Stimulated activated CD4-positive, alpha-beta T cell treated with anti-CD3 and anti-CD28 coated beads, Interleukin-15, amount 100 ng/mL, for 1 hour (primary cell): Measurements from ENCODE around the gene ITPR3.

Experiments
- DNase-seq, 2 donors: peaks; one replicate each; pipeline ENCODE4 v3.0.0-alpha.2; 2020; ENCODE audit warnings: low read depth in 1 of 2, low spot score in 1 of 2

Gene ITPR3

GRCh38 chr6:33633462-33634158 is 12.5 kb downstream of the ITPR3 start:
- peak; percentile 8 to 48 for DNase-seq

GRCh38 chr6:33634161-33634727 is 13.1 kb downstream of the ITPR3 start:
- no peak for DNase-seq

GRCh38 chr6:33634946-33635345 is 13.8 kb downstream of the ITPR3 start:
- no peak for DNase-seq

GRCh38 chr6:33636655-33637054 is 15.5 kb downstream of the ITPR3 start:
- DNase-seq = no peak

- DNase-seq = no peak
Measured at GRCh38 chr6:33638556-33638955, 17.4 kb downstream of the ITPR3 start.

- DNase-seq = no peak
Measured at GRCh38 chr6:33639559-33639958, 18.4 kb downstream of the ITPR3 start.

GRCh38 chr6:33640361-33640760 is 19.2 kb downstream of the ITPR3 start:
- DNase-seq = no peak

- DNase-seq = no peak
Measured at GRCh38 chr6:33641144-33641543, 20.0 kb downstream of the ITPR3 start.

- no peak for DNase-seq
Measured at GRCh38 chr6:33641602-33642001, 20.5 kb downstream of the ITPR3 start.

- DNase-seq = no peak
Measured at GRCh38 chr6:33642897-33643296, 21.8 kb downstream of the ITPR3 start.

- DNase-seq = no peak
Measured at GRCh38 chr6:33651403-33651802, 30.3 kb downstream of the ITPR3 start.

- DNase-seq = no peak
Measured at GRCh38 chr6:33652002-33652401, 30.9 kb downstream of the ITPR3 start.

GRCh38 chr6:33654831-33655554 is 33.9 kb downstream of the ITPR3 start:
- DNase-seq = no peak

- DNase-seq = no peak
Measured at GRCh38 chr6:33656844-33657243, 35.7 kb downstream of the ITPR3 start.

- DNase-seq = no peak
Measured at GRCh38 chr6:33658982-33659689, 38.0 kb downstream of the ITPR3 start.

GRCh38 chr6:33659986-33660385 is 38.9 kb downstream of the ITPR3 start:
- DNase-seq = no peak

- no peak for DNase-seq
Measured at GRCh38 chr6:33661106-33661838, 40.1 kb downstream of the ITPR3 start.

GRCh38 chr6:33662318-33662717 is 41.2 kb downstream of the ITPR3 start:
- DNase-seq = no peak

GRCh38 chr6:33663028-33663427 is 41.9 kb downstream of the ITPR3 start:
- DNase-seq = no peak

- DNase-seq = no peak
Measured at GRCh38 chr6:33663727-33664449, 42.8 kb downstream of the ITPR3 start.
